ENCODE results near the gene FAT3.

FAT3 gene

DNA sequence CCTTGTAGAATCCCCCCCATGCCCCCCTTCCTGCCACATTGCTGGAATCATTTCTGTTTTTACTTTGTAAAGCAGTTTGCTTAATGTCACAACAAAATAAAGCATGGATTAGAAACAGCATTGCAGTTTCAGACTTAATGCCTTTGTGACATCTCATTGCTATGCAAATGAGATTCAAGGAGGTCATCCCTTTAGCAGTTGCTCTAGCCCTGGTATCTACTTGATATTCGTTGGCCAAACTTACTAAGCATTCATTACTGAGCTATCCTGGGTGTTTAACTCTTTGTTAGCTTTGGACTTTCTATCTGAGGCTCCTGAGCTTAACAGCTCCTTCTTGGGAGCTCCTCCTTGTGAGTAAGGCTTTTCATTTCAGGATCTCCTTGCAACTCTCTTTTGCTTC is 16.3 kb downstream of the FAT3 start:
- Histone ChIP-seq H3K27ac (ENCODE audit: extremely low read depth, low read depth, low read length) (no peak overlapping the region), H3K4me3 (ENCODE audit: low read depth, low read length) (no peak overlapping the region), H3K4me1 (ENCODE audit: control insufficient read depth, insufficient read depth, low read length) (no peaks in the 10 kb centered on the region; the same call in none of the 2 replicates), H3K36me3 (ENCODE audit: control insufficient read depth in 2 of 2, insufficient read depth in 1 of 2, low read length in 2 of 2) (no peaks in the 10 kb centered on the region), H3K9me3 (ENCODE audit: control insufficient read depth, insufficient read depth, low read depth, low read length) (no peaks in the 10 kb centered on the region)
- no peak for TF ChIP-seq GLIS1 (tag by site-specific recombination; IDR thresholded peaks at IDR 0.05)
- TF ChIP-seq ZNF324 (tag by site-specific recombination; IDR thresholded peaks at IDR 0.05), result no peak
- TF ChIP-seq ZNF529 (tag by site-specific recombination; IDR thresholded peaks at IDR 0.05; ENCODE audit: insufficient replicate concordance), result no peak
- no peak for TF ChIP-seq MYNN (tag by site-specific recombination; IDR thresholded peaks at IDR 0.05; ENCODE audit: borderline replicate concordance)
- no peak for TF ChIP-seq CTCF (tag by site-specific recombination; IDR thresholded peaks at IDR 0.05)
- TF ChIP-seq ZNF404 (tag by site-specific recombination; IDR thresholded peaks at IDR 0.05), result no peak
- no peak for TF ChIP-seq ZNF560 (tag by site-specific recombination; IDR thresholded peaks at IDR 0.05; ENCODE audit: borderline replicate concordance)
- TF ChIP-seq ZNF768 (tag by site-specific recombination; IDR thresholded peaks at IDR 0.05), result no peak
- no peak for TF ChIP-seq ZNF362 (tag by site-specific recombination; IDR thresholded peaks at IDR 0.05)
- no peak for TF ChIP-seq ZNF223 (tag by site-specific recombination; IDR thresholded peaks at IDR 0.05)
- TF ChIP-seq ZNF211 (tag by site-specific recombination; IDR thresholded peaks at IDR 0.05; ENCODE audit: low read depth), result no peak
- TF ChIP-seq ZNF121 (tag by site-specific recombination; IDR thresholded peaks at IDR 0.05), result no peak
- no peak for TF ChIP-seq ZNF658 (tag by site-specific recombination; IDR thresholded peaks at IDR 0.05)
- no peak for TF ChIP-seq ZNF610 (tag by site-specific recombination; IDR thresholded peaks at IDR 0.05; ENCODE audit: borderline replicate concordance)
- no peak for TF ChIP-seq ZNF157 (tag by site-specific recombination; IDR thresholded peaks at IDR 0.05)
- CTCF ChIA-PET, result no interaction called here
- POLR2A ChIA-PET, result no interaction called here

GRCh38 chr11:92245700-92246271 is 21.2 kb downstream of the FAT3 start:
- Histone ChIP-seq H3K27ac (ENCODE audit: extremely low read depth, low read depth, low read length) (no peak overlapping the region), H3K36me3 (ENCODE audit: control insufficient read depth in 2 of 2, insufficient read depth in 1 of 2, low read length in 2 of 2) (no peaks in the 10 kb centered on the region), H3K4me1 (ENCODE audit: control insufficient read depth, insufficient read depth, low read length) (no peaks in the 10 kb centered on the region; the same call in none of the 2 replicates), H3K9me3 (ENCODE audit: control insufficient read depth, insufficient read depth, low read depth, low read length) (no peaks in the 10 kb centered on the region), H3K4me3 (ENCODE audit: low read depth, low read length) (no peak overlapping the region)
- ChIA-PET CTCF (interaction anchor here (0.9 kb wide), 1 partner anchor 84 kb away, joined by 4 read pairs; no protein-coding TSS in a partner anchor), POLR2A (interaction anchor here (0.8 kb wide), 1 partner anchor 20 kb away, joined by 3 read pairs; no protein-coding TSS in a partner anchor)
- no peak for TF ChIP-seq ZIC2 (tag by site-specific recombination; IDR thresholded peaks at IDR 0.05)
- no peak for TF ChIP-seq ZNF548 (tag by site-specific recombination; IDR thresholded peaks at IDR 0.05)
- TF ChIP-seq PRDM2 (tag by site-specific recombination; IDR thresholded peaks at IDR 0.05; ENCODE audit: borderline replicate concordance), result no peak
- no peak for TF ChIP-seq ZNF670 (tag by site-specific recombination; IDR thresholded peaks at IDR 0.05; ENCODE audit: low read depth)
- TF ChIP-seq ZNF184 (tag by site-specific recombination; IDR thresholded peaks at IDR 0.05), result peak; percentile 98
- TF ChIP-seq HOXA7 (CRISPR knock-in tag; IDR thresholded peaks at IDR 0.05; ENCODE audit: borderline replicate concordance), result no peak
